ENCODE results near the gene EPB41L1. TPM values are rescaled to one million over a fixed set of nuclear protein-coding genes. Genes with fewer than 3 reads are reported as not detected.

EPB41L1 gene
- total RNA-seq, 4 donors from 2014 or later, result 29.2 to 49.3 (median 35.4) TPM

DNA sequence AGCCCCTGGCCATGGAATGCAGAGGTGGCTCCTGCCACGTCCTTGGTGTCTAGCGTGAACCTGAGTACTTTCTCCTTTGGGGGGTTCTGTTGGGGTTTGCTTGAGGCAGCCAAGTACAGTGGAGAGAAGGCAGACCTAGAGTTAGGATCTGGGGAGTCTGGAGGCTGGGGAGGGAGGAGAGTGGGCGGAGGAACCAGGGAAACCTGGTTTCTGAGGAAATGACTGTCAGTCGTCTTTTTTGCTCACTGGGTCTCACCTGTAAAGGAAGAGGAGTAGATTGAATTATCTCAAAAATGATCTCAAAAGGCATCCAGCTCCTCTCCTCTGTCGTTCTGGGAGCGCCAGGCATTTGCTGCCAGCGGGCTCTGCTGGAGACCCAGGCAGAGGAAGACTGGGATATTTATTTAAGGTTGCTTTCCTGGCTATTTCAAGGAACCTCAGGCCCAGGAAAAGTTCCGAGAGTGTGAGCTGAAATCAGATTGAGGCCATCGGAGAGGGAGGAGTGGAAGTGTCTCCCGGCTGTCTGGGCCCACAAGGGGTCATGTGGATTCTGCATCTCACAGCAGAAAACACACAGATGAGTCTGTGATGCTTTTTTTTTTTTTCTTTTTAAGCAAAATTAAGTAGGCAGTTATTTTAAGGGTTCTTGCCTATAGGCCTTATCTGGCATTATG is 16.1 kb downstream of the EPB41L1 start:
- ATAC-seq, result no peak
- WGBS, 2 donors (ENCODE audit: low coverage in 1 of 2), result 70 to 94% methylated on average over 3 to 8 of the region's 10 CpGs
- no peaks in the 10 kb centered on the region for H3K9me3 ChIP-seq

DNA sequence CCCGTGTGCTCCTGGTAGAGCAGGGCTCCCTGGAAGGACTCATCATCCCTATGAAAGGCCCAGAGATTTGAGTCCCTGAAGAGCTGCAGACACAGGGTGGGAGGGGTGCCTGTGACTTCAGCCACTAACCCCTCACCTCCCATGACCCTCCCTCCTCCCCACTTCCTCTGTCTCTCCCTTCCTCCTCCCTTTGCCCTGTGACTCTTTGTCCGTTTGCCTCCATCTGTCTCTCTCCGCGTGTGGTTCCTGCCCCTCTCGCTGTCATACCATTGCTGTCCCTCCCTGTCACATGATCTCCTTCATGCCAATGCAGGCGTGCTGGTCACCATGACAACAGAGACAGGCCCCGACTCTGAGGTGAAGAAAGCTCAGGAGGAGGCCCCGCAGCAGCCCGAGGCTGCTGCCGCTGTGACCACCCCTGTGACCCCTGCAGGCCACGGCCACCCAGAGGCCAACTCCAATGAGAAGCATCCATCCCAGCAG is 19.0 kb downstream of the EPB41L1 start:
- peaks cover 0 to 39% of the 10 kb centered on the region in 2 donors for H3K36me3 ChIP-seq
- H3K27me3 ChIP-seq, result no peaks in the 10 kb centered on the region
- WGBS, 2 donors (ENCODE audit: low coverage in 1 of 2), result 50 to 80% methylated on average over 1 to 2 of the region's 11 CpGs
- H3K4me3 ChIP-seq, result no peak overlapping the region
- H3K27ac ChIP-seq, result no peak overlapping the region
- no peaks in the 10 kb centered on the region for H3K9me3 ChIP-seq
- ATAC-seq, result no peak
- no peak for TF ChIP-seq POLR2A (IDR thresholded peaks at IDR 0.05)
- TF ChIP-seq, protein P1, sequence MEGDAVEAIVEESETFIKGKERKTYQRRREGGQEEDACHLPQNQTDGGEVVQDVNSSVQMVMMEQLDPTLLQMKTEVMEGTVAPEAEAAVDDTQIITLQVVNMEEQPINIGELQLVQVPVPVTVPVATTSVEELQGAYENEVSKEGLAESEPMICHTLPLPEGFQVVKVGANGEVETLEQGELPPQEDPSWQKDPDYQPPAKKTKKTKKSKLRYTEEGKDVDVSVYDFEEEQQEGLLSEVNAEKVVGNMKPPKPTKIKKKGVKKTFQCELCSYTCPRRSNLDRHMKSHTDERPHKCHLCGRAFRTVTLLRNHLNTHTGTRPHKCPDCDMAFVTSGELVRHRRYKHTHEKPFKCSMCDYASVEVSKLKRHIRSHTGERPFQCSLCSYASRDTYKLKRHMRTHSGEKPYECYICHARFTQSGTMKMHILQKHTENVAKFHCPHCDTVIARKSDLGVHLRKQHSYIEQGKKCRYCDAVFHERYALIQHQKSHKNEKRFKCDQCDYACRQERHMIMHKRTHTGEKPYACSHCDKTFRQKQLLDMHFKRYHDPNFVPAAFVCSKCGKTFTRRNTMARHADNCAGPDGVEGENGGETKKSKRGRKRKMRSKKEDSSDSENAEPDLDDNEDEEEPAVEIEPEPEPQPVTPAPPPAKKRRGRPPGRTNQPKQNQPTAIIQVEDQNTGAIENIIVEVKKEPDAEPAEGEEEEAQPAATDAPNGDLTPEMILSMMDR (IDR thresholded peaks at IDR 0.05), result no peak
- no peak for TF ChIP-seq EP300 (IDR thresholded peaks at IDR 0.05)
- no peak for TF ChIP-seq POLR2AphosphoS5 (IDR thresholded peaks at IDR 0.05)
- peaks cover 0 to 11% (median 0%) of the 10 kb centered on the region in 3 donors for H3K4me1 ChIP-seq

More for the DNA sequence above, 16.1 kb downstream of the EPB41L1 start:
- no peak for TF ChIP-seq EP300 (IDR thresholded peaks at IDR 0.05)
- TF ChIP-seq POLR2A (IDR thresholded peaks at IDR 0.05), result no peak
- TF ChIP-seq, protein P1 (IDR thresholded peaks at IDR 0.05), result no peak
- no peak for TF ChIP-seq POLR2AphosphoS5 (IDR thresholded peaks at IDR 0.05)
- Histone ChIP-seq H3K4me1 (peaks cover 0 to 11% (median 0%) of the 10 kb centered on the region in 3 donors), H3K27me3 (no peaks in the 10 kb centered on the region), H3K36me3 (peaks cover 0 to 11% of the 10 kb centered on the region in 2 donors), H3K4me3 (no peak overlapping the region), H3K27ac (no peak overlapping the region)

- no peaks in the 10 kb centered on the region for H3K4me1 ChIP-seq
- ATAC-seq, result no peak
- peaks cover 0 to 54% of the 10 kb centered on the region in 2 donors for H3K36me3 ChIP-seq
- H3K27me3 ChIP-seq, result no peaks in the 10 kb centered on the region
- no CpG with 5 or more reads among the region's 5 CpGs for WGBS, 2 donors (ENCODE audit: low coverage in 1 of 2)
- H3K9me3 ChIP-seq, result no peaks in the 10 kb centered on the region
- TF ChIP-seq POLR2AphosphoS5 (IDR thresholded peaks at IDR 0.05) (no peak), EP300 (IDR thresholded peaks at IDR 0.05) (no peak), POLR2A (IDR thresholded peaks at IDR 0.05) (no peak)
- TF ChIP-seq, protein P1 (IDR thresholded peaks at IDR 0.05), result no peak
- H3K27ac ChIP-seq, result no peak overlapping the region
- H3K4me3 ChIP-seq, result no peak overlapping the region
Observed at GRCh38 chr20:36175016-36175415, 20.5 kb downstream of the EPB41L1 start.

GRCh38 chr20:36175475-36175995 is 21.0 kb downstream of the EPB41L1 start:
- peaks cover 0 to 59% of the 10 kb centered on the region in 2 donors for H3K36me3 ChIP-seq
- H3K9me3 ChIP-seq, result no peaks in the 10 kb centered on the region
- ATAC-seq, result no peak
- no peaks in the 10 kb centered on the region for H3K4me1 ChIP-seq
- H3K4me3 ChIP-seq, result no peak overlapping the region
- no peaks in the 10 kb centered on the region for H3K27me3 ChIP-seq
- 92 to 100% methylated on average over 1 to 2 of the region's 10 CpGs for WGBS, 2 donors (ENCODE audit: low coverage in 1 of 2)
- TF ChIP-seq EP300 (IDR thresholded peaks at IDR 0.05), result no peak
- TF ChIP-seq, protein P1 (IDR thresholded peaks at IDR 0.05), result no peak
- TF ChIP-seq POLR2AphosphoS5 (IDR thresholded peaks at IDR 0.05), result no peak
- no peak for TF ChIP-seq POLR2A (IDR thresholded peaks at IDR 0.05)
- no peak overlapping the region for H3K27ac ChIP-seq

DNA sequence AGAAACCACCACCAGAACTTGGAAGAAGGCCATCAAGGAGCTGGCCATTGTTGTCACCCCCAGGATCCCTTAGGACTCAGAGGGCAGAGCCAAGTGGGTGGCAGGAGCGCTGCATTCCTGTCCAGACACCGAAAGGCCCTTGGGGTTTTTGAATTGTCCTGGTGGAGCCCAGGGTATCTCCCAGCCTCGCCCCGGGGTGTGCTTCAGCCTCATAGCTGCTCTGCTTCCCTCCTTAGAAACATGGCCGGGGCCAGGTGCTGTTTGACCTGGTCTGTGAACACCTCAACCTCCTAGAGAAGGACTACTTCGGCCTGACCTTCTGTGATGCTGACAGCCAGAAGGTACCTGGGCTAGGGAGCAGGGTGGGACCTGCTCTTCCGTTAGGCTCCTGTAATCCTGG is 23.2 kb downstream of the EPB41L1 start:
- Histone ChIP-seq H3K27me3 (no peaks in the 10 kb centered on the region), H3K36me3 (peaks cover 0 to 78% of the 10 kb centered on the region in 2 donors), H3K4me1 (no peaks in the 10 kb centered on the region), H3K9me3 (no peaks in the 10 kb centered on the region), H3K27ac (no peak overlapping the region), H3K4me3 (no peak overlapping the region)
- TF ChIP-seq, protein P1 (IDR thresholded peaks at IDR 0.05), result no peak
- TF ChIP-seq POLR2A (IDR thresholded peaks at IDR 0.05), result no peak
- no peak for TF ChIP-seq POLR2AphosphoS5 (IDR thresholded peaks at IDR 0.05)
- no peak for TF ChIP-seq EP300 (IDR thresholded peaks at IDR 0.05)
- no peak for ATAC-seq
- 95 to 100% methylated on average over 1 to 3 of the region's 7 CpGs for WGBS, 2 donors (ENCODE audit: low coverage in 1 of 2)
